Skeletal muscle cell (primary cell): Measurements from ENCODE around the gene CFAP299.
A peak's percentile ranks its signal among the peaks of the same experiment; 100 is the strongest.

Experiments used
- DNase-seq: peaks from one replicate; pipeline ENCODE4 v3.0.0-alpha.2; 2010; ENCODE audit warnings: low read depth
- H3K4me3 ChIP-seq: 2 replicates; pipeline ENCODE4 v1.5.1; 2011; ENCODE audit warnings: low read depth, mild to moderate bottlenecking, control low read depth, low read length, moderate library complexity

Gene CFAP299

GRCh38 chr4:80841587-80842281, 506.2 kb downstream of the CFAP299 start:
- no peak overlapping the region for H3K4me3 ChIP-seq
- DNase-seq = no peak

- DNase-seq = no peak
- no peak overlapping the region for H3K4me3 ChIP-seq
These were observed 510.7 kb downstream of the CFAP299 start for GRCh38 chr4:80846210-80846609.

GRCh38 chr4:80852061-80852460, 516.5 kb downstream of the CFAP299 start:
- no peak for DNase-seq
- no peak overlapping the region for H3K4me3 ChIP-seq

- no peak for DNase-seq
- no peak overlapping the region for H3K4me3 ChIP-seq
These were observed 538.0 kb downstream of the CFAP299 start for GRCh38 chr4:80873571-80873970.

GRCh38 chr4:80874979-80875378, 539.4 kb downstream of the CFAP299 start:
- H3K4me3 ChIP-seq = no peak overlapping the region
- no peak for DNase-seq

GRCh38 chr4:80875642-80876041, 540.1 kb downstream of the CFAP299 start:
- no peak overlapping the region for H3K4me3 ChIP-seq
- no peak for DNase-seq

- H3K4me3 ChIP-seq = no peak overlapping the region
- peak; percentile 0 for DNase-seq
These were observed 541.3 kb downstream of the CFAP299 start for GRCh38 chr4:80876810-80877209.

- no peak for DNase-seq
- H3K4me3 ChIP-seq = no peak overlapping the region
These were observed 542.7 kb downstream of the CFAP299 start for GRCh38 chr4:80878218-80878617.

GRCh38 chr4:80897537-80898303, 562.2 kb downstream of the CFAP299 start:
- H3K4me3 ChIP-seq = no peak overlapping the region
- no peak for DNase-seq

- DNase-seq = no peak
- H3K4me3 ChIP-seq = no peak overlapping the region
These were observed 565.4 kb downstream of the CFAP299 start for GRCh38 chr4:80900908-80901307.

GRCh38 chr4:80903020-80903419, 567.5 kb downstream of the CFAP299 start:
- H3K4me3 ChIP-seq = no peak overlapping the region
- no peak for DNase-seq

GRCh38 chr4:80909938-80910337, 574.4 kb downstream of the CFAP299 start:
- no peak for DNase-seq
- no peak overlapping the region for H3K4me3 ChIP-seq

- DNase-seq = no peak
- H3K4me3 ChIP-seq = no peak overlapping the region
These were observed 575.9 kb downstream of the CFAP299 start for GRCh38 chr4:80911458-80911857.

GRCh38 chr4:80912350-80912749, 576.8 kb downstream of the CFAP299 start:
- no peak overlapping the region for H3K4me3 ChIP-seq
- DNase-seq = no peak

- H3K4me3 ChIP-seq = no peak overlapping the region
- no peak for DNase-seq
These were observed 577.9 kb downstream of the CFAP299 start for GRCh38 chr4:80913381-80913780.

- no peak for DNase-seq
- H3K4me3 ChIP-seq = no peak overlapping the region
These were observed 581.2 kb downstream of the CFAP299 start for GRCh38 chr4:80916770-80917169.

GRCh38 chr4:80918004-80918403, 582.5 kb downstream of the CFAP299 start:
- peak; percentile 22 for DNase-seq

GRCh38 chr4:80921441-80921840, 585.9 kb downstream of the CFAP299 start:
- DNase-seq = no peak

More at GRCh38 chr4:80918004-80918403, 582.5 kb downstream of the CFAP299 start:
- H3K4me3 ChIP-seq = no peak overlapping the region

GRCh38 chr4:80922941-80923340, 587.4 kb downstream of the CFAP299 start:
- no peak for DNase-seq
- no peak overlapping the region for H3K4me3 ChIP-seq

More at GRCh38 chr4:80921441-80921840, 585.9 kb downstream of the CFAP299 start:
- H3K4me3 ChIP-seq = no peak overlapping the region

GRCh38 chr4:80925293-80925692, 589.8 kb downstream of the CFAP299 start:
- no peak overlapping the region for H3K4me3 ChIP-seq

GRCh38 chr4:80926446-80926845, 590.9 kb downstream of the CFAP299 start:
- H3K4me3 ChIP-seq = no peak overlapping the region
- DNase-seq = no peak

More at GRCh38 chr4:80925293-80925692, 589.8 kb downstream of the CFAP299 start:
- DNase-seq = no peak
